Keratinocyte (primary cell): Measurements from ENCODE around the gene RAP1GAP. TPM values are rescaled to one million over a fixed set of nuclear protein-coding genes. Genes with fewer than 3 reads are reported as not detected.

Source experiments
- DNase-seq: peaks from one replicate; pipeline ENCODE4 v3.0.0-alpha.2; 2011; ENCODE audit warnings: low read depth, missing footprints, low spot score
- FAIRE-seq: peaks from 2 replicates; lab custom pipeline; 2011; peaks lifted over from hg19 to GRCh38; lab: Jason Lieb, UNC
- H2AFZ ChIP-seq: 2 replicates; pipeline ENCODE4 v1.6.0; 2012; ENCODE audit warnings: low read length, control low read depth, inconsistent platforms; ENCODE audit not compliant: control insufficient read depth
- H3K27ac ChIP-seq: 2 replicates; pipeline ENCODE4 v1.5.1; 2011; ENCODE audit warnings: low read length; ENCODE audit not compliant: control insufficient read depth, insufficient read depth
- H3K27me3 ChIP-seq: 3 replicates; pipeline ENCODE4 v1.6.0; 2011; ENCODE audit warnings: low read length; ENCODE audit not compliant: control insufficient read depth, insufficient read depth; ENCODE audit errors: extremely low read depth
- H3K36me3 ChIP-seq, 2 experiments: 2 replicates in 1 of 2; 3 replicates in 1 of 2; pipeline ENCODE4 v1.5.1; 2011; ENCODE audit warnings: low read length in 2 of 2, mild to moderate bottlenecking in 1 of 2; ENCODE audit not compliant: control insufficient read depth in 2 of 2, insufficient read depth in 2 of 2; ENCODE audit errors: extremely low read depth in 1 of 2
- H3K4me1 ChIP-seq: 3 replicates; pipeline ENCODE4 v1.5.1; 2011; ENCODE audit warnings: low read length; ENCODE audit not compliant: control insufficient read depth, insufficient read depth; ENCODE audit errors: extremely low read depth
- H3K4me2 ChIP-seq: 3 replicates; pipeline ENCODE4 v1.6.0; 2011; ENCODE audit warnings: low read depth, low read length; ENCODE audit not compliant: control insufficient read depth, insufficient read depth; ENCODE audit errors: extremely low read depth
- H3K4me3 ChIP-seq, 3 experiments: fragments of 200-600 bp in 1 of 3; sonication (generic) in 1 of 3; 2 replicates in 2 of 3; 3 replicates in 1 of 3; pipeline ENCODE4 v1.5.1; 2011 to 2016; ENCODE audit warnings: low read length in 3 of 3, mild to moderate bottlenecking in 3 of 3, control low read depth in 2 of 3, inconsistent platforms in 1 of 3, low read depth in 1 of 3, mixed read lengths in 1 of 3, mixed run types in 1 of 3, moderate library complexity in 1 of 3; ENCODE audit not compliant: control insufficient read depth in 2 of 3, insufficient read depth in 2 of 3; ENCODE audit errors: extremely low read depth in 1 of 3
- H3K79me2 ChIP-seq: 2 replicates; pipeline ENCODE4 v1.6.0; 2012; ENCODE audit warnings: low read length; ENCODE audit not compliant: control insufficient read depth, insufficient read depth
- H3K9ac ChIP-seq: 3 replicates; pipeline ENCODE4 v1.6.0; 2011; ENCODE audit warnings: low read length; ENCODE audit not compliant: control insufficient read depth, insufficient read depth; ENCODE audit errors: extremely low read depth
- H3K9me1 ChIP-seq: 3 replicates; pipeline ENCODE4 v1.6.0; 2011; ENCODE audit warnings: low read length; ENCODE audit not compliant: control insufficient read depth, insufficient read depth; ENCODE audit errors: extremely low read depth
- H3K9me3 ChIP-seq: 2 replicates; pipeline ENCODE4 v1.5.1; 2012; ENCODE audit warnings: low read depth, low read length; ENCODE audit not compliant: control insufficient read depth
- H4K20me1 ChIP-seq: 3 replicates; pipeline ENCODE4 v1.6.0; 2011; ENCODE audit warnings: low read length; ENCODE audit not compliant: control insufficient read depth, insufficient read depth; ENCODE audit errors: extremely low read depth
- CTCF ChIP-seq, 3 experiments: IDR thresholded peaks in 1 of 3; conservative IDR thresholded peaks in 1 of 3; optimal IDR thresholded peaks in 1 of 3; 2 replicates in 2 of 3; 3 replicates in 1 of 3; pipeline versions ENCODE3 to v1.5.1; 2011; ENCODE audit warnings: low read length in 3 of 3, mild to moderate bottlenecking in 3 of 3, moderate library complexity in 2 of 3, control low read depth in 1 of 3, inconsistent platforms in 1 of 3; ENCODE audit not compliant: insufficient read depth in 2 of 3; ENCODE audit errors: extremely low read depth in 1 of 3
- EZH2 ChIP-seq: IDR thresholded peaks from one replicate; pipeline ENCODE4 v1.6.1; 2012; ENCODE audit warnings: inconsistent platforms, mild to moderate bottlenecking, low read length, moderate library complexity
- dilution Hi-C: fragments of 300-500 bp; cut with MboI; formaldehyde crosslinking; loops from one replicate; pipeline ENCODE4 v1.7.0; 2020; ENCODE audit warnings: low sequenced_read_pairs; ENCODE audit not compliant: extremely low pct_ligation_motif_present
- polyA plus RNA-seq, 5 experiments: library from polyadenylated mRNA; depleted of rRNA in 3 of 5; stranded (reverse) in 3 of 5; stranded (forward) in 1 of 5; unstranded in 1 of 5; fragments of >200 nt; gene quantifications; 1 replicate in 1 of 5; 2 replicates in 3 of 5; 3 replicates in 1 of 5; pipeline versions ENCODE4 v1.2.1 to v1.2.3, GENCODE V29; 2011 to 2012; ENCODE audit warnings: missing spikeins in 2 of 5, low read depth in 1 of 5, low replicate concordance in 1 of 5

Gene RAP1GAP
- polyA plus RNA-seq, 1 donor (not counting 4 experiments of a cell fraction or from before 2014, with no cell fraction given) = 1.1 TPM

- peaks cover 4% of the 10 kb centered on the region for H3K4me1 ChIP-seq
- no peak for TF ChIP-seq CTCF (optimal IDR thresholded peaks at IDR 0.05 in 1 of 3, IDR thresholded peaks at IDR 0.05 in 1 of 3, conservative IDR thresholded peaks at IDR 0.05 in 1 of 3; ENCODE audit: extremely low read depth in 1 of 3, insufficient read depth in 2 of 3, low read length in 3 of 3)
- TF ChIP-seq EZH2 = no peak
- no peaks in the 10 kb centered on the region for H3K36me3 ChIP-seq
- no peak overlapping the region for H3K4me3 ChIP-seq
- no peaks in the 10 kb centered on the region for H4K20me1 ChIP-seq
- peaks cover 30% of the 10 kb centered on the region for H3K27me3 ChIP-seq
- no peak overlapping the region for H3K27ac ChIP-seq
- peaks cover 3% of the 10 kb centered on the region for H3K9me1 ChIP-seq
- H3K9me3 ChIP-seq = no peaks in the 10 kb centered on the region
- dilution Hi-C loops = no loop called here
- H3K4me2 ChIP-seq = no peak overlapping the region
- no peak overlapping the region for H3K9ac ChIP-seq
- no peak for DNase-seq
- no peaks in the 10 kb centered on the region for H3K79me2 ChIP-seq
- FAIRE-seq = no peak
- no peak overlapping the region for H2AFZ ChIP-seq
These were observed 4.2 kb upstream of the RAP1GAP start for GRCh38 chr1:21673277-21673780.

- dilution Hi-C loops = no loop called here
- H3K4me2 ChIP-seq = no peak overlapping the region
- H3K9me3 ChIP-seq = no peaks in the 10 kb centered on the region
- no peaks in the 10 kb centered on the region for H4K20me1 ChIP-seq
- H3K36me3 ChIP-seq = no peaks in the 10 kb centered on the region
- H3K9ac ChIP-seq = no peak overlapping the region
- H3K4me3 ChIP-seq = no peak overlapping the region
- no peak overlapping the region for H2AFZ ChIP-seq
- H3K27me3 ChIP-seq = peaks cover 37% of the 10 kb centered on the region
- peaks cover 3% of the 10 kb centered on the region for H3K9me1 ChIP-seq
- H3K79me2 ChIP-seq = no peaks in the 10 kb centered on the region
- no peak for TF ChIP-seq CTCF (optimal IDR thresholded peaks at IDR 0.05 in 1 of 3, IDR thresholded peaks at IDR 0.05 in 1 of 3, conservative IDR thresholded peaks at IDR 0.05 in 1 of 3; ENCODE audit: extremely low read depth in 1 of 3, insufficient read depth in 2 of 3, low read length in 3 of 3)
- no peak for DNase-seq
- H3K27ac ChIP-seq = no peak overlapping the region
- no peak for FAIRE-seq
- peaks cover 4% of the 10 kb centered on the region for H3K4me1 ChIP-seq
These were observed 3.5 kb upstream of the RAP1GAP start for GRCh38 chr1:21672478-21673276.
